Chondrocyte (in vitro differentiated cells): Measurements from ENCODE around the gene TTC36. TPM values are rescaled to one million over a fixed set of nuclear protein-coding genes. Genes with fewer than 3 reads are reported as not detected.
"Not testable (repeated sequence)": the region's sequence is repeated elsewhere in the genome, so short reads cannot be mapped to it uniquely, and the experiment has no call there.

ENCODE experiments used
- DNase-seq: peaks from one replicate; pipeline ENCODE4 v3.0.0; 2021; ENCODE audit warnings: mixed read lengths, low spot score
- H3K27ac Mint-ChIP-seq: one replicate; pipeline ENCODE4 v1.8.0; 2021; ENCODE audit warnings: mild to moderate bottlenecking, moderate library complexity, mixed read lengths; ENCODE audit not compliant: unreplicated experiment
- H3K27me3 Mint-ChIP-seq: 2 replicates; pipeline ENCODE4 v1.8.0; 2021; ENCODE audit warnings: low read depth, mixed read lengths
- H3K36me3 Mint-ChIP-seq: 2 replicates; pipeline ENCODE4 v1.8.0; 2021; ENCODE audit warnings: low read depth, mixed read lengths
- H3K4me1 Mint-ChIP-seq: 2 replicates; pipeline ENCODE4 v1.8.0; 2021; ENCODE audit warnings: low read depth, mild to moderate bottlenecking, mixed read lengths
- H3K4me3 Mint-ChIP-seq: one replicate; pipeline ENCODE4 v1.8.0; 2021; ENCODE audit warnings: mild to moderate bottlenecking, moderate library complexity, mixed read lengths; ENCODE audit not compliant: unreplicated experiment
- H3K9me3 Mint-ChIP-seq: 2 replicates; pipeline ENCODE4 v1.8.0; 2021; ENCODE audit warnings: low read depth, mixed read lengths
- CTCF ChIP-seq: fragments of 200-600 bp; sonication (generic); IDR thresholded peaks from 2 replicates; pipeline ENCODE4 v1.5.0; 2021; ENCODE audit warnings: antibody characterized with exemption, mild to moderate bottlenecking, moderate library complexity
- total RNA-seq: library from RNA; stranded (reverse); gene quantifications from 3 replicates; pipeline ENCODE4 v1.2.1, GENCODE V29; 2021

Gene TTC36
- total RNA-seq, 1 donor from 2014 or later = 0.27 TPM

GRCh38 chr11:118572061-118572980 lies 45.0 kb downstream of the TTC36 start, which contains the start of gene ARCN1:
ARCN1 (plus strand) TSS chr11:118572409; CDS start chr11:118572548, 139 bp downstream.
- Mint-ChIP-seq H3K27me3 (no peaks in the 10 kb centered on the region), H3K4me1 (peaks cover 50% of the 10 kb centered on the region), H3K9me3 (no peaks in the 10 kb centered on the region), H3K36me3 (peaks cover 2% of the 10 kb centered on the region), H3K4me3 (peak within 1 kb of the TSS; percentile 97), H3K27ac (peak within 1 kb of the TSS; percentile 98)
- peak; percentile 10 for TF ChIP-seq CTCF
- DNase-seq = peak; percentile 92

- peak; percentile 4 for TF ChIP-seq CTCF
- H3K27ac Mint-ChIP-seq = peak overlapping the region; percentile 98
- H3K36me3 Mint-ChIP-seq = peaks cover 2% of the 10 kb centered on the region
- H3K27me3 Mint-ChIP-seq = no peaks in the 10 kb centered on the region
- H3K9me3 Mint-ChIP-seq = no peaks in the 10 kb centered on the region
- H3K4me1 Mint-ChIP-seq = peaks cover 54% of the 10 kb centered on the region
- DNase-seq = no peak
- peak overlapping the region; percentile 97 for H3K4me3 Mint-ChIP-seq
Measured at GRCh38 chr11:118572981-118573550, 45.8 kb downstream of the TTC36 start.

GRCh38 chr11:118574636-118575035 lies 47.4 kb downstream of the TTC36 start:
- peaks cover 63% of the 10 kb centered on the region for H3K4me1 Mint-ChIP-seq
- H3K4me3 Mint-ChIP-seq = peak overlapping the region; percentile 97
- H3K27me3 Mint-ChIP-seq = no peaks in the 10 kb centered on the region
- no peak for DNase-seq
- TF ChIP-seq CTCF = no peak
- peak overlapping the region; percentile 85 for H3K27ac Mint-ChIP-seq
- peaks cover 2% of the 10 kb centered on the region for H3K36me3 Mint-ChIP-seq
- H3K9me3 Mint-ChIP-seq = no peaks in the 10 kb centered on the region

GRCh38 chr11:118577995-118578394 lies 50.7 kb downstream of the TTC36 start:
- not testable (repeated sequence) for H3K4me3 Mint-ChIP-seq, H3K27ac Mint-ChIP-seq

More at GRCh38 chr11:118577995-118578394, 50.7 kb downstream of the TTC36 start:
- not testable (repeated sequence) for DNase-seq, H3K27me3 Mint-ChIP-seq, H3K36me3 Mint-ChIP-seq, H3K9me3 Mint-ChIP-seq
- peaks cover 60% of the 10 kb centered on the region for H3K4me1 Mint-ChIP-seq

Other genes with a start within 250 kb of the TTC36 start
- not detected in 3 replicates for gene CD3E, start 222.7 kb upstream of the TTC36 start, total RNA-seq
- not detected in 3 replicates for gene CD3D, start 184.8 kb upstream of the TTC36 start, total RNA-seq
- gene CD3G, start 183.1 kb upstream of the TTC36 start, total RNA-seq = not detected in 3 replicates
- 39.7 to 44.2 TPM (median 39.7 TPM) in 3 replicates for gene UBE4A, start 167.9 kb upstream of the TTC36 start, total RNA-seq
- 107 to 138 TPM (median 135 TPM) in 3 replicates for gene ATP5MG, start 125.9 kb upstream of the TTC36 start, total RNA-seq
- gene KMT2A, start 91.0 kb upstream of the TTC36 start, total RNA-seq = 40.3 to 57.6 TPM (median 42.9 TPM) in 3 replicates
- gene TMEM25, start 3.7 kb downstream of the TTC36 start, total RNA-seq = 23.3 to 27.1 TPM (median 26.3 TPM) in 3 replicates
- gene IFT46, start 38.5 kb downstream of the TTC36 start, total RNA-seq = 16.2 to 22.7 TPM (median 16.6 TPM) in 3 replicates
- 233 to 265 TPM (median 240 TPM) in 3 replicates for gene ARCN1, start 44.9 kb downstream of the TTC36 start, total RNA-seq
- gene PHLDB1, start 80.1 kb downstream of the TTC36 start, total RNA-seq = 164 to 271 TPM (median 179 TPM) in 3 replicates
- not detected in 3 replicates for gene TREH, start 152.2 kb downstream of the TTC36 start, total RNA-seq